ENCODE measurements around the gene NSA2.
"Not testable (repeated sequence)": the region's sequence is repeated elsewhere in the genome, so short reads cannot be mapped to it uniquely, and the experiment has no call there.

The NSA2 gene

GRCh38 chr5:74787424-74787823 is 20.4 kb downstream of the NSA2 start:
- Histone ChIP-seq H3K9me2 (replicated peaks; ENCODE audit: control insufficient read depth, low read length) (no peaks in the 10 kb centered on the region), H3K4me3 (ENCODE audit: low read length) (no peak overlapping the region), H3K79me2 (ENCODE audit: control insufficient read depth, low read length) (no peaks in the 10 kb centered on the region), H3K4me1 (ENCODE audit: control insufficient read depth, low read length) (no peaks in the 10 kb centered on the region), H3K27me3 (ENCODE audit: control insufficient read depth, low read length) (no peaks in the 10 kb centered on the region), H3K4me2 (ENCODE audit: low read length) (no peak overlapping the region), H4K20me1 (ENCODE audit: control insufficient read depth, insufficient read depth, low read depth, low read length) (no peaks in the 10 kb centered on the region), H3F3A (ENCODE audit: control insufficient read depth, insufficient read depth) (no peaks in the 10 kb centered on the region), H3K27ac (ENCODE audit: low read depth, low read length) (no peak overlapping the region), H3K36me3 (ENCODE audit: control insufficient read depth, low read length) (no peaks in the 10 kb centered on the region), H3K9me3 (ENCODE audit: control insufficient read depth, insufficient read depth, low read length) (no peaks in the 10 kb centered on the region)
- TF ChIP-seq EZH2phosphoT487 (IDR thresholded peaks at IDR 0.05; ENCODE audit: borderline replicate concordance, low read length) (no peak), CTCF (IDR thresholded peaks at IDR 0.05; ENCODE audit: low read depth, low read length, poor library complexity, severe bottlenecking) (no peak)

GRCh38 chr5:74791669-74792068 is 24.6 kb downstream of the NSA2 start:
- not testable (repeated sequence) for H3K4me3 ChIP-seq (ENCODE audit: low read length); H3K36me3 ChIP-seq (ENCODE audit: control insufficient read depth, low read length); H3K9me2 ChIP-seq (replicated peaks; ENCODE audit: control insufficient read depth, low read length); H3K4me1 ChIP-seq (ENCODE audit: control insufficient read depth, low read length); H4K20me1 ChIP-seq (ENCODE audit: control insufficient read depth, insufficient read depth, low read depth, low read length); H3K27me3 ChIP-seq (ENCODE audit: control insufficient read depth, low read length); H3K9me3 ChIP-seq (ENCODE audit: control insufficient read depth, insufficient read depth, low read length); H3K4me2 ChIP-seq (ENCODE audit: low read length); H3K79me2 ChIP-seq (ENCODE audit: control insufficient read depth, low read length); H3K27ac ChIP-seq (ENCODE audit: low read depth, low read length); H3F3A ChIP-seq (ENCODE audit: control insufficient read depth, insufficient read depth)

GRCh38 chr5:74798977-74799911 is 32.2 kb downstream of the NSA2 start:
- Histone ChIP-seq H3K4me2 (ENCODE audit: low read length) (no peak overlapping the region), H3K9me2 (replicated peaks; ENCODE audit: control insufficient read depth, low read length) (no peaks in the 10 kb centered on the region), H3K4me1 (ENCODE audit: control insufficient read depth, low read length) (no peaks in the 10 kb centered on the region), H3K27me3 (ENCODE audit: control insufficient read depth, low read length) (peaks cover 5% of the 10 kb centered on the region; the same call in 1 of the 2 replicates), H3K9me3 (ENCODE audit: control insufficient read depth, insufficient read depth, low read length) (no peaks in the 10 kb centered on the region), H3K27ac (ENCODE audit: low read depth, low read length) (no peak overlapping the region), H3K79me2 (ENCODE audit: control insufficient read depth, low read length) (no peaks in the 10 kb centered on the region), H3K36me3 (ENCODE audit: control insufficient read depth, low read length) (no peaks in the 10 kb centered on the region), H3F3A (ENCODE audit: control insufficient read depth, insufficient read depth) (no peaks in the 10 kb centered on the region), H4K20me1 (ENCODE audit: control insufficient read depth, insufficient read depth, low read depth, low read length) (no peaks in the 10 kb centered on the region), H3K4me3 (ENCODE audit: low read length) (no peak overlapping the region)
- TF ChIP-seq CTCF (IDR thresholded peaks at IDR 0.05; ENCODE audit: low read depth, low read length, poor library complexity, severe bottlenecking) (no peak), EZH2phosphoT487 (IDR thresholded peaks at IDR 0.05; ENCODE audit: borderline replicate concordance, low read length) (no peak)

GRCh38 chr5:74801197-74801596 is 34.1 kb downstream of the NSA2 start:
- Histone ChIP-seq H3K27me3 (ENCODE audit: control insufficient read depth, low read length) (peaks cover 5% of the 10 kb centered on the region; the same call in 1 of the 2 replicates), H4K20me1 (ENCODE audit: control insufficient read depth, insufficient read depth, low read depth, low read length) (no peaks in the 10 kb centered on the region), H3K4me1 (ENCODE audit: control insufficient read depth, low read length) (no peaks in the 10 kb centered on the region), H3K4me3 (ENCODE audit: low read length) (no peak overlapping the region), H3K9me2 (replicated peaks; ENCODE audit: control insufficient read depth, low read length) (no peaks in the 10 kb centered on the region), H3K4me2 (ENCODE audit: low read length) (no peak overlapping the region), H3K27ac (ENCODE audit: low read depth, low read length) (no peak overlapping the region), H3K9me3 (ENCODE audit: control insufficient read depth, insufficient read depth, low read length) (no peaks in the 10 kb centered on the region), H3K79me2 (ENCODE audit: control insufficient read depth, low read length) (no peaks in the 10 kb centered on the region), H3K36me3 (ENCODE audit: control insufficient read depth, low read length) (no peaks in the 10 kb centered on the region), H3F3A (ENCODE audit: control insufficient read depth, insufficient read depth) (no peaks in the 10 kb centered on the region)
- TF ChIP-seq EZH2phosphoT487 (IDR thresholded peaks at IDR 0.05; ENCODE audit: borderline replicate concordance, low read length): no peak
- TF ChIP-seq CTCF (IDR thresholded peaks at IDR 0.05; ENCODE audit: low read depth, low read length, poor library complexity, severe bottlenecking): no peak

Measured in DOHH2 (cell line).